Germinal center (tissue), 1 donor: Measurements from ENCODE around the gene KRT73.

Experiments used
- DNase-seq: peaks from one replicate; pipeline ENCODE4 v3.0.0; 2012; ENCODE audit warnings: mixed read lengths, low spot score

KRT73 gene

GRCh38 chr12:52618866-52619265 lies 507 bp upstream of the KRT73 start:
- no peak for DNase-seq

GRCh38 chr12:52617403-52617785 lies 965 bp downstream of the KRT73 start:
- no peak for DNase-seq

GRCh38 chr12:52616680-52617402 lies 1.5 kb downstream of the KRT73 start:
- no peak for DNase-seq

- DNase-seq: no peak
Observed at GRCh38 chr12:52615912-52616311, 2.4 kb downstream of the KRT73 start.

GRCh38 chr12:52615208-52615868 lies 3.0 kb downstream of the KRT73 start:
- no peak for DNase-seq

- DNase-seq: no peak
Observed at GRCh38 chr12:52614381-52615207, 3.8 kb downstream of the KRT73 start.

GRCh38 chr12:52613384-52614030 lies 4.9 kb downstream of the KRT73 start:
- DNase-seq: no peak

GRCh38 chr12:52612431-52613383 lies 5.7 kb downstream of the KRT73 start:
- DNase-seq: no peak

- DNase-seq: no peak
Observed at GRCh38 chr12:52611080-52611468, 7.3 kb downstream of the KRT73 start.

GRCh38 chr12:52608826-52609630 lies 9.3 kb downstream of the KRT73 start:
- no peak for DNase-seq

GRCh38 chr12:52608161-52608560 lies 10.2 kb downstream of the KRT73 start:
- DNase-seq: no peak

GRCh38 chr12:52607314-52607713 lies 11.0 kb downstream of the KRT73 start:
- no peak for DNase-seq

- DNase-seq: no peak
Observed at GRCh38 chr12:52606581-52607218, 11.7 kb downstream of the KRT73 start.

- no peak for DNase-seq
Observed at GRCh38 chr12:52606096-52606495, 12.3 kb downstream of the KRT73 start.

GRCh38 chr12:52605542-52605941 lies 12.8 kb downstream of the KRT73 start:
- no peak for DNase-seq

- no peak for DNase-seq
Observed at GRCh38 chr12:52604859-52605258, 13.5 kb downstream of the KRT73 start.

- no peak for DNase-seq
Observed at GRCh38 chr12:52603314-52603713, 15.0 kb downstream of the KRT73 start.

- DNase-seq: no peak
Observed at GRCh38 chr12:52602552-52602951, 15.8 kb downstream of the KRT73 start.

- DNase-seq: no peak
Observed at GRCh38 chr12:52601671-52602070, 16.7 kb downstream of the KRT73 start.

GRCh38 chr12:52600941-52601481 lies 17.3 kb downstream of the KRT73 start, which contains the start of gene KRT72:
KRT72 (minus strand) TSS chr12:52601463; CDS start chr12:52601452, 11 bp downstream.
- no peak for DNase-seq
